ENCODE results near the gene CYGB.
A peak's percentile ranks its signal among the peaks of the same experiment; 100 is the strongest.

CYGB gene

DNA sequence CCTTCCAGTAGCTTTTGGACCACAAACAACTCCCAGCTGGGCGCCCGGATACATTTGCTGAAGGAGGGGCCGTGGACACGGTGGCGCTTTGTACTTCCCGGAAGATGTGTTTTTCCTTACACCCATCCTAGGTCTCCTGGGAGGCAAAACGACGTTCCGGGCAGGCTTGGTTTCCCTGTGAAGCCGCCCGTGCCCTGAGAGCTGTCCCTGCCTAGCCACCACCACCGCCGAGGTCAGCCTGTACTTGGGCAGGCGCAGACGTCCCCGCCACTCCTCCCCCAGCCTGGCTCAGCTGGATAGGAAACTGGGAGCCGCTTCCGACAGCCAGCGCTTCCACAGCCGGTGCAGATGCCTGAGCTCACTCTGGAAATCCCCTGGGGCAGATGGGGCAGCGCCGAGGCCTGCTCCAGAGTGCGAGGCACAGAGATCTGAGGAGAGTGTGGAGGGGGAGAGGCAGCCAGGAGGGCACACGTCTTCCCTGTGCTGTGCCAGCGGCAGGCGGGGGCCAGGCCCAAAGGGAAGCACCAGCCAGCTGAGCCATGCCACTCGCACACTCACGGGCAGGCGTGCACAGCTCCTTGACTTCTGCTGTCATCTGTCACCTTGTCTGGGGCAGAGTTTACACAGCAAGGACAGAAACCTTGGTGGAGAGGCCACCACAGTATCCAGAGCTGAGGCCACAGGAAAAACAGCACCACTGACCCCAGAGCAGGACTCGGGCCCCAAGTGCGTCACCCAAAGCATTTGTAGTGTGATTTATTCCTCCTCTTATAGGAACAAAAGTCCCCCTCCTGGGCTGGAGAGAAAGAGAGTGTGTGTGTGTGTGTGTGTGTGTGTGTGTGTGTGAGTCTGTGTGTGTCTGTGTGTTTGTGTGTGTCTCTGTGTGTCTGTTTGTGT is 39.3 kb downstream of the CYGB start:
- DNase-seq = no peak

DNA sequence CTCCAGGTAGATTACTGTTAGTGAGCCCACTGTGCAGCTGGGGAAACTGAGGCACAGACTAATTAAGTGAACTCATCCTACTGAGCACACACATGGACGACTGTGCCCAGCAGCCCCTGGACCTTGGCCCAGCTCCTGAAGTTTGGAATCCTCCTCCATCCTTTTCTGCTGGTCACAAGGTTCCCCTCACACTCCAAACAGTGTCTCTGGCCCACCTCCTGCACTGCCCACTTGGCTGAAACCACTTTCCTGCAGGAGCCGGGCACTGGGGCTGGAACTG is 39.9 kb downstream of the CYGB start:
- DNase-seq = no peak

DNA sequence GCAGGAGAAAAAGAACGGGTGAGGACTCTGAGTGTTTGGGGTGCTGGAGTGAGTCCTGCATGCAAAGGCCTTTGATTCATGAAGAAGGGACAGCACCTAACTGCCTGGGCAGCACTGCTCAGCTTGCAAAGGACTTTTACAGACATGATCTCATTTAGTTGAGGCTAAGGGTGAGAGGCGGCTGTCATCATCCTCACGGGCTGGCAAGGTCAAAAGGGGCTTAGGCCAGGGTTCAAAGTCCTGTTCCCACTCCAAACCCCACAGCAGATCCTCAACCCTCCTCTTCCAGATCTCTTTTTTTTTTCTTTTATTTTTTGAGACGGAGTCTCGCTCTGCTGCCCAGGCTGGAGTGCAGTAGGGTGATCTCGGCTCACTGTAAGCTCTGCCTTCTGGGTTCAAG is 41.0 kb downstream of the CYGB start:
- DNase-seq = no peak

DNA sequence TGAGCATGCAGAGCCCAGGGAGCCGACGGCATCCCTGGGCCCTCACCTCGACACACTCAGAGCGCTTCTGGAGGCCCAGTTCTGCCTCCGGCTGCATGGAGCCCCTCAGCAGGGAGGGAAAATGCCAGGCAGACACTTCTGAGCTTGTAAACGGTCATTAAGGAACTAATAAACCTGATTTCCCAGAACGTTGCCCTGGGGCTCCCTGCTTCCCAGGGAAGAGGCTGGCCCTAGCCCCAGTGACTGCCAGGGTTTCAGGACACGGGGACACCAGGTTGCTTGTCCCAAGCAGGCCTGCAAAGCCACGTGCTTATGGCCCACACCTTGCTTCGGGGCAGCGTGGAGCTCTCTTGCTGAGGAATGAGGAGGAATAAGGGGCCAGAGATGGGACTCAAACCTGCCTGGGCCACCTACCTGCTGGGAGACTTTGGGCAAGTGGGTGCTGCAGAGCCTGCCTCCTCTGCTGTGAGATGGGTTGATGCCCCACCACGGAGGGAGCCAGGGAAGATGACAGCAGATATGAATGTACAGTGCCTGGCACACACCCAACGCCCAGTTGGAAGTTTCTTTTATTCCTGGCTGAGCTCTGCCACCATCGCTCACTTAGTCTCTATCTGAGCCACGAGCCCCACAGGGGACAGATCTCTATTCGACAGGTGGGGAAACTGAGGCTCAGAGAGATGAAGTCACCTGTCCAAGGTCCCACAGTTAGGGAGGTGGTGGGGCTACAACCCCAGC is 41.7 kb downstream of the CYGB start:
- no peak for DNase-seq

DNA sequence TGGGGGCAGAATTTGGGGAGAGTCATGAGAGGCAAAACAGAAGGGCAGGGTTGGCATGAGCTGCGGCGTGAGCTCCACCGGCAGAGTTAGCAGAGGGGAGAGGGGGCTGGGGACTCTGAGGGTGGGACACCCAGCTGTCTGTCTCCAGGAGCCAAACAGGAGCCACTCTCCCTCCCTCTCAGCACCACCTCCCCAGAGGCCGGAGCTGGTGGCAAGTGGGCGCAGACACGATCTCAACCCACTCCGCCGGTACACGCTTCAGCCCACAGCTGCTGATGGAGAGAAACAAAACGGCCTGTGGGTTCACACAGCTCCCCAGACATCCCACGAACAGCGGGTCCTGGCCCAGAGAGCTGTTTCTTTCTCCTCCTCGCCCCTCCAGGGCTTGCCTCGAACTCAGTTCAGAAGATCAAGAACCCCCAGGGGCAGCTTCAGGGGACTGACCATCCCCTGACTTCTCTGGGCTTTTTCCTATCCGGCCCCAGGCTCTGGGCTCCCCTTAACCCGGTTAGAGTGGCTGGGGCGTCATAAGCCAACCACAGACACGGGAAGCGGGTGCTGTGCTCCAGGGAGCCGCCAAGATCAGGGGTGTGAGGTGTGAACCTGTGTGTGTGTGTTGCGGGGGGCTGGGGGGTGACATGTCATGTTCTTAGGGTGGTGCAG is 43.9 kb downstream of the CYGB start:
- DNase-seq = no peak

DNA sequence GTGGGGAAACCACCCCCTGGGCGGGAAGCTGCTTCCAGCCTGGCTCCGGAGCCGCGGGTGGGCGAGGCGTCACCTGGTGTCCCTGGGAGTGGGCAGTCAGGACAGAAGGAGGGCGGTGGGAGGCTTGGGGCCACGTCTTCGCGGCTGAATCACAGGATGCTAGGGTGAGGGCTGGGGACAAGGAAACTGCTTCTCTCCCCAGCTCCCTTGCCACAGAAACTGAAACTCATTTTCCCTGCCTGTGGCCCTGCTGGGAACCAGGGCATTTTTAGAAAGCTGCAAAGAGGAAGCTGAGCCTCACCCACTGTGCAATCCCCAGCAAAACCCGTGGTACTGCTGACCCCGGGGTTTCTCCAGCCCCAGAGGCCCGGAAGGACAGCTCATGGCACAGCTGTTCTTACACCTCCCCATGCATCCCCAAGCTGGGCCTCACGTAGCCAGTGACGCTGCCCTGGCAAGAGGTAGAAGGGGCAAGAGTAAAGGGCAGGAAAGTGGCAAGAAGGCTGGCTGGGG is 44.5 kb downstream of the CYGB start:
- DNase-seq = peak; percentile 73

DNA sequence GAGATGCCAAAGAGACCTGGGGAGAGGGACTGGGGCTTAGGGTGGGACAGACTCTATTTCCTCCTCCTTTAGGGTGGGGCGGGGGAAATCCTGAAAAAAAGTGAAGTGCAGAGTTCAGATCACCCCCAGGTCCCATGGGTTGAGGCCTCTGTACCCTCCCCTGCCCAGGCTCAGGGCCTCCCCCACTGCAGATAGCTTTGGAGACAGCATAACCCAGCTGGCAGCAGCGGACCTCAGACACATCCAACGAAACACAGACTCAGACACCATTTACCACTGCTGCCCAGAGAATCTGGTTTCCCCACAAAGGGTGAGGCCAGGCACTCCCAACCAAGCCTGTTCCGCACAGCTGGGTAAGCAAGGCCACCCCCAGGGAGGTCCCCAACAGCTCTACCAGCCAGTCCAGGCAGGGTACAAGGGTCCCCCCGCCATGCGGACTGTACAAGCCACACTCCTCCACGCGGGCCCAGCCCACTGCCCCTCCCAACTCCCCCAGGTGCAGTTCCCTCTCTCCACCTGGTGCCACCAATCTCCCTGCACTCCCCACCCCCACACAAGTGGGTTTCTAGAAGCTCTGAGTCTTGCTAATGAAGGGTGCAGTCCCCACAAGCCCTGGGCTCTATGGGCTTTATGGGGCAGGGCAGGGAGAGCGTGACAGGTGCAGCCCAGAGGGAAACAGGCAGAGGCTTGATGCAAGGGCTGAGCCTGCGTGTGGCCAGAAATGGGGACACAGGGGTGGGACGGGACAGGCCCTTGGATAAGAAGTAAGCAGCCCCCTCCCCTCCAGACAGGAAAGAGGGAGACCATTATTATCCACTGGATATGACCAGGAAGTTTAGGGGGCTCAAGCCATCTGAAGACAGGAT is 45.2 kb downstream of the CYGB start:
- peak; percentile 65 for DNase-seq

DNA sequence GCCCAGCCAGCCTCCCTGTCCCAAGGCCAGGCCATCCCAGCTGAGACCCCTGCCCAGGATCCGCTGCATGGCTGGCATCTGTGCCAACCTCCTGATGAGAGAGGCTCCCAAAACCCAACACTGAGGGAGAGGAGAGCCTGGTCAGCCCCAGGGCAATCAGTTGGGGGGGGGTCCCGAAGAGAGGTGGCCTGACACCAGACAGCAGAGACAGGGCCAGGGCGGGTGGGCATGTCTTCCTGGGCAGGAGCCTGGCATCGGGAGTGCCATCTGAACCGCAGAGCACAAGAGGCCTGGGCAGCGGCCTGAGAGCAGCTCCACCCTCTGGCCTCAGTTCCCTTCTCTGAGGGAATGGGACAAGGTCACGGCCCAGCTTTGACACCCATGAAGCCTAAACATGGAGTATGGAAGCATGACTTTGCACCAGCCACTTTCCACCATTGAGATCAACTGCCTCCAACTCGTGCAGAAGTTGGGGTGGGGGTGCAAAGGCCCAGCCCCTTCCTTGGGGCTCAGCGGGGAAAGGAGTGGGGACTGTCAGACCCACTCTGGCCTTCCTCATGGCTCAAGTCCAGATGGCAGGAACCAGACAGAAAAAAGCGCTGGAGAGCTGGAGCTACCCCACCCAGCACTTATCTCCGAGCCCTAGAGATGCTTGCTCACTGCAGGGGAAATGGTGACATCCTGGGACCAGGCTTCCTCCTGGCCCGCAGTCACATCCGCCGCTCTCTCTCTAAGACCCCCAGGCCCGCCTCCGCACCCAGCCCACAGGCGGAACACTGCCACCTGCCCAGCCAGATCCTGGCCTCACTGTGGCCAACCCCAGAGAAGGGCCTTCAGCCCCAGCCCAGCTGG is 46.0 kb downstream of the CYGB start:
- no peak for DNase-seq

DNA sequence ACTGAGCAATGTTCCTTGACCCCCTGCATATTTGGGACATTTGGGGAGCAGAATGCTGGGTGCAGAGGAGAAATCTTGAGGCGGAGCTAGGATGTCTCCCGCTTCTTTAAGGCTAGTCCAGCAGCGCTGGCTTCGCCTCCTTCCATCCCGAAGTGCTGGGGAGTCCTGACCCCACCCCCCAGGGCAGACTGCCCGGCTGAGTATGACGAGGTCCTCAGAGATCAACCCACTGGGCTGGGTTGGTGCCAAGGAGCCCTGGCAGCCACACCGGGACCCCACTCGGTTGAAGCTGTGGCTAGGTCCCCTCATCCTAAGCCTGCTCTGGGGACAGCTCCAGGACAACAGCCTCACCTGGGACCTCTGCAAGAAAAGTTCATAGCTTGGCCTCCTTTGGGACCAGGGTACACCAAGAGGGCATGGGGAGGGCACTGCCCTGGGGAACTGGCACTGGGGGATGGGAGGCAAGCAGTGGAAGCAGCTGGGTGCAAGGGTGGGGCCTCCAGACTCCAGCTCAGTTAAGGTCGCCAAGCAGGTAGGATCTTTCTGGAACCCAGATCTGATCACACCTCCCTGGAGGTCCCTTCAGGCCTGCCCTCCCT is 47.3 kb downstream of the CYGB start:
- no peak for DNase-seq

DNA sequence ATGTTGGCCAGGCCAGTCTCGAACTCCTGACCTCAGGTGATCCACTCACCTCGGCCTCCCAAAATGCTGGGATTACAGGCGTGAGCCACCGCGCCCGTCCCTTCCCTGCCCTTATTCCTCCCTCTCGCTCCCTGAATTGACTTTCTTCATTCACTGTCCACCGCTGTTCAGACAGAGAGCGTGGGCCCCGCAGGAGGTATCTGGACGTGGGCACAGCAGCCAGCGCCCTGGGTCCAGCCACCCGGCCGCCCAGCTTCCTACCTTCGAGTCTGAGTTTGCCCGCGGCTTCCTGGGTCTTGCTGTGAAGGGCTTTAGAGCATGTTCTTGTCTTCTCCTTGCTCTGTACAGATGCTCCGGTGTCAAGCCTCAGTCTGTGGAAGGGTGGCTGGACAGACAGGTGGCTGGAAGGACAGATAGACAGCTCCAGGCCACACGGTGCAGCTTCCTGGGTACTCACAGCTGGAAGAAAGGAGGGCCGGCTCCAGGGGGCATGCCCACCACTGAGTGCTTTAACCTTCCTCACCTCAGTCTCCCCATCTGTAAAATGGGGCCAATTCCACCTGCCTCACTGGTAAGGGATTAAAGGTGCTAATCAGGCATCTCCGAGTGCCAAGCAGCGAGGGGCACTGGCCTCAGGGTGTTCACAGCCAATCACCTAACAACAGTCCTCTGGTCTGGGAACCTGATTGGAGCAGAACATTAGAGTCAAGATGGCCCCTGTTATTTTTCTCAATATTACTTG is 49.9 kb downstream of the CYGB start:
- no peak for DNase-seq

DNA sequence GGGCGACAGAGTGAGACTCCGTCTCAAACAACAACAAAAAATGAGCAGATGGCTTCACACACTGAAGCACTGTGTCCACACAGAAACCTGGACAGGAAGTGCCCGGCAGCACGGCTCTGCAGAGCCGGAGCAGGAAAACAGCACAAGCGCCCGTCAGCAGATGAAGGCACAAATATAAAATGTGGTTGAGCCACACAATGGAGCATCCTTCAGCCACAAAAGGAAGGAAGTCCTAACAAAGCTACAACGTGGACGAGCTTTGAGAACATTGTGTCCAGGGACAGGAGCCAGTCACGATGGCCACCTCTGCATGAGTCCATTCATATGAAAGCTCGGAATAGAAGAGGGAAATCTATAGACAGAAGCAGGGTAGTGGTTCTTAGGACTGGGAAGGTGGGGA is 51.9 kb downstream of the CYGB start:
- DNase-seq = no peak

DNA sequence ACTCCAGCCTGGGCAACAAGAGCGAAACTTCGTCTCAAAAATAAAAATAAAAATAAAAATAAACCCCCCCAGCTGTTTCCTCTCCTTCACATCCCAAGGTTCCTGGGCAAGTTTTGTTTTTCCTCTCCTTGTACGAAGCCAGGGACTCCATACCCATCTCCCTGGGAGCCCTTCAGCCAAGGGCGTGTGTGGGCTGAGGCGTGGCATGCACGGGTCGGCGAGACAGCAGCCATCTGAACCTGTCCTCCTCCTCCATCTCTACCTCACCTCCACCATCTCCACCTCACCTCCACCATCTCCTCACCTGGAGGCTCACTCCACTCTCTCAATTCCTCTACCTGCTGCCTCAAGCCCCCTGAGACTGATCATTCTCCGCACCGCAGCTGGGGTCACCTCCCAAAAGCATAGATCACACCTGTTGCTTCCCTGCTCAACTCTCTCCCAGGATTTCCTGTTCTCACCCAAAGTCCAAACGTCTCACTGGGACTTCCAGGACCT is 53.2 kb downstream of the CYGB start:
- no peak for DNase-seq

DNA sequence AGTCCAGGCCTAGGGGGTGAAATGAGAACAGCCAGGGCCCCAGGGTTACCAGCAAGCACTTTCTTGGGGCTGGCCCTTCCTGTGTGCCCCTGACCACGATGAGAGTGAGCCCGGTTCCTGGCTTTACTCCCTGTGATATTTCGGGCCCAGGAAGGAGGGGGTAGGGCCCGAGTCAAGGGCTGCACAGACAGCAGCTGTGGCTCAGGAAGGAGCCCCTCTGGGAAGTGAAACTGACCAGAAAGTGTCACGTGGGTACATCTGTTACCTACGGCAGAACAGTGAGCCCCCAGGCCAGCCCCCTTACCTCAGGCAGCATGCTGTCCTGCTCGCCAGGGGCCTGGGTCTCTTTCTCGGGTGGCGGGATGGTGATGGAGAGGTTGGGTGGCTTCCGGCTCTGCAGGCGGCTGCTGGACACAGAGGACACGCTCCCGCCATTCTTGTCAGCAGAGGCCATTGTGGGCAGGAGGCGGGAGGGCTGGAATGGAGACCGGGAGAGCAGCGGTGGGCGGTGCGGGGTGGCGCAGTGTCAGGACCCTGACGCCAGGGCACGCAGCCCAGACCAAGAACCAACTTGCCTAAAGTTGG is 56.3 kb downstream of the CYGB start:
- no peak for DNase-seq

DNA sequence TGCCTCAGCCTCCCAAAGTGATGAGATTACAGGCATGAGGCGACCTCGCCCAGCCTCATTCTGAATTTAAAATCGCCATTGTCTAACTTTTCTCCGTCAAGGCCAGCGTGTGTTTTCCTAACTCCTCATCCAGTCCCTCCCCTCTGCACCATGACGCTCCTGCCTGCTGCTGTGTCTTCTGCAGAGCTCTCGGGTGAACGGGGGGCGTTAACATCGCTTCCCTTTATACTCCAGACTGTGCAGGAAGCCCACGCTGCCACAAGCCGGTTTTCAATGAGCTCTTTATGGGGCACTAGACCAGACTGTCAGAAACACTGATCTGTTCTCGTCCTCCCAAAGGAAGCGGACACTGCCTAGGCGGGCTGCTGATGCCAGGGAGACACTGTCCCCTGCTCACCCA is 56.9 kb downstream of the CYGB start:
- no peak for DNase-seq

DNA sequence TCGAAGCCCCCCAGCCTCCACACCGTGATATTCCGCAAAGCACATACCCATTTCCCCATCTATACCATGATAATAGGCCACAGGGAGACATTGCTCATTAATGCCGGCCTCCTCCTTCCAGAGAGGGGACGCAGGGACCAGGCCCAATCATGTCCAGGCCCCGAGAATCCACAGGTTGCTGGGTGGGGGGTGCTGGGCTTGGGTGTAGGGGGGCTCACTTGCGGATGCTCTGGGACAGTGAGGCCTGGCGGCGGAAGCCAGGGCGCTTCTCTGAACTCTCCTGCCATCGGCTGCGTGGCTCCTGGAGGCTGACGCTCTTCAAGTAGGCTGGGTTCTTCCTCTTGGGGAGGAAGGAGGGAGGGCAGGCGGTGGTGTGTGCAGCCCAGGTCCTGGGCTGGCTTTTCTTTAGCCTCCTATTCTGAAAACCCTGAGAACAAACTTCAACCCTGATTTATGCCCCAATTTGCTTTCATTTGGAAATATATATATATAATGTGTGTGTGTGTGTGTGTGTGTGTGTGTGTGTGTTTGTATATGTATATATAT is 57.9 kb downstream of the CYGB start:
- no peak for DNase-seq

DNA sequence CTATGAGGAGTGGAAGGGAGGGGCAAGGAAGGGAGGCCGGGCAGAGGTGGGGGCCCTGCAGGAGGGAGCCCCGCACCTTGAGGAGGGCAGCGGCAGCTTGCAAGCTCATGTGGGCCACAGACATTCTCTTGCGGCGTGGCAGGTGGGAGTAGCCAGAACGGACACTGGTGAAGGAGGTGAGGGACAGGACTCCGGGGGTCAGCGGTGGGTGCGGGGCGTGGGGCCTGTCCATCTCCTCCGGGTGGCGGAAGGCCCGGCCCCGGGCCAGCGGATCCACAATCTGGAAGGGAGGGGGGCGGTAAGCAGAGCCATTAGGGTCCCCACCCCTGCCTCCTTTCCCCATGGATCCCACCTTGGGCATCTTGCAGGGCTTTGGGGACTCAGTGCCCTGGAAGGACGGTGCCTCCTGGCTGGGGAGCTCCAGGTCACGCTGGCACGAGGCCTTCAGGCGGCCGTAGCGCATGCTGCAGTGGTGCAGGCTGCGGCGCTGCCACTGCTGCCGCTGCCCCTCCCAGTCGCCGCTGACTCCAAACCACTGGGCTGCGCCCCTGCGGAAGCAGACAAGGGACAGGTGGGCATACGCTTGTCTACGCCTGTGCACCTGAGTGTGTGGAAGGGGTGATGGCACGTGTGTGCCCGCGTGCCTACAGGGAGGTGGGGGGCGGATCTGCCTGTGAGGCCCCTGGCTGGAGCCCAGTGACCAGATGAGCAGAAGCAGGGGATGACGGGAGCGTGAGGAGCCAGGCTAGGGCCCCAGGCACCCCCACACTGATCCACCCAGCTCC is 58.6 kb downstream of the CYGB start:
- DNase-seq = no peak

DNA sequence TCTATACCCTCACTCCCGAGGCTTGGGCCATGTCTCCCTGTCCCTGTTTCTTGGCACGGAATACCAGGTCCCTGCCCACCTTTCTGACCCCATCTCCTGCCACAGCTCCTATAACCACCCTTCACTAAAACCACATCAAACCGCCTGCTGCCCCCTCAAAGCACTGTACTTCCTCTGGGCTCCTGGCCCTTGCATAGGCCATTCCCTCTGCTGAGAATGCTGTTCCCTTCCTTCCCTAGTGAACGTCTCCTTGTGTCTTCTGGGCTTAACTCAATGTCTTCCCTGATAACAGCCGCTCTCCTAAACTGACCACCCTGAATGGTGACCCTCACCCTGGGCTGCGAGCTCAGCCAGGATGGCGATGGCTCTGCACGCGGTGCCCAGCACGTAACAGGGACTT is 59.4 kb downstream of the CYGB start:
- DNase-seq = no peak

DNA sequence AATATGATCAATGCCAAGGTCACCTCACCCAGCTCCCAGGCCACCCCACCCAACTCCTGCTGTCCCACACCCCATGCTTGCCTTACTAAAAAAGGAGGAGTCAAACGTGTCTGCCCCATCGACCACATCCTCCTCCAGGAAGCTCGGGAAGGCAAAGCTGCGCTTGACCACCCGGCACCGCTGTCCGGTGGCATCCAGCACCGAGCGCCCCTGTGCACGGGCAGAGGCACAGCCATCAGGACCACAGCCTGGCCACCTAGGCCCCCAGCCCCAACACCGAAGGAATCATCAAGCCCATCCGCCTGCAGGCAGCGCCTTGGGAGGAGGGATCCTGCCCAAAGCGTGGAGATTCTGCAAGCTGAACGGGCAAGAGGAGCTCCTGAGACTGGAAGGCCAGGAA is 59.9 kb downstream of the CYGB start:
- no peak for DNase-seq
